Activated CD4-positive, alpha-beta T cell treated with anti-CD3 and anti-CD28 coated beads, Interleukin-2, amount 50 U/mL, for 48 hours (primary cell): ENCODE results near the gene CENPB.
A peak's percentile ranks its signal among the peaks of the same experiment; 100 is the strongest.

Experiments used
- DNase-seq, 2 experiments: peaks; one replicate each; pipeline ENCODE4 v3.0.0-alpha.2; 2020

Gene CENPB

GRCh38 chr20:3766422-3767109 is 20.0 kb downstream of the CENPB start:
- no peak for DNase-seq

GRCh38 chr20:3765171-3765882 is 21.2 kb downstream of the CENPB start:
- no peak for DNase-seq

- DNase-seq = no peak
These were observed 21.9 kb downstream of the CENPB start for GRCh38 chr20:3764659-3765058.

- DNase-seq = no peak
These were observed 22.6 kb downstream of the CENPB start for GRCh38 chr20:3763671-3764601.

GRCh38 chr20:3760655-3761348 is 25.7 kb downstream of the CENPB start:
- DNase-seq = no peak

- no peak for DNase-seq
These were observed 26.7 kb downstream of the CENPB start for GRCh38 chr20:3759884-3760283.

GRCh38 chr20:3759316-3759823 is 27.2 kb downstream of the CENPB start:
- no peak for DNase-seq

GRCh38 chr20:3758566-3758965 is 28.0 kb downstream of the CENPB start:
- no peak for DNase-seq

- no peak for DNase-seq
These were observed 29.3 kb downstream of the CENPB start for GRCh38 chr20:3757268-3757667.

GRCh38 chr20:3755814-3756480 is 30.6 kb downstream of the CENPB start:
- DNase-seq = no peak

GRCh38 chr20:3755269-3755668 is 31.3 kb downstream of the CENPB start:
- no peak for DNase-seq

- no peak for DNase-seq
These were observed 32.3 kb downstream of the CENPB start for GRCh38 chr20:3754276-3754630.

- DNase-seq = no peak
These were observed 32.9 kb downstream of the CENPB start for GRCh38 chr20:3753501-3754275.

- DNase-seq = peak; percentile 68 to 75
These were observed 33.4 kb downstream of the CENPB start for GRCh38 chr20:3753098-3753497.

- DNase-seq = no peak
These were observed 34.2 kb downstream of the CENPB start for GRCh38 chr20:3752386-3752759.

GRCh38 chr20:3751675-3752385 is 34.7 kb downstream of the CENPB start:
- DNase-seq = peak; percentile 71 to 78

GRCh38 chr20:3751305-3751674 is 35.2 kb downstream of the CENPB start:
- DNase-seq = no peak

GRCh38 chr20:3749689-3750531 is 36.6 kb downstream of the CENPB start:
- peak; percentile 44 to 57 for DNase-seq

GRCh38 chr20:3749087-3749688 is 37.4 kb downstream of the CENPB start:
- DNase-seq = no peak
